ENCODE results near the gene TP53BP2.

The TP53BP2 gene

DNA sequence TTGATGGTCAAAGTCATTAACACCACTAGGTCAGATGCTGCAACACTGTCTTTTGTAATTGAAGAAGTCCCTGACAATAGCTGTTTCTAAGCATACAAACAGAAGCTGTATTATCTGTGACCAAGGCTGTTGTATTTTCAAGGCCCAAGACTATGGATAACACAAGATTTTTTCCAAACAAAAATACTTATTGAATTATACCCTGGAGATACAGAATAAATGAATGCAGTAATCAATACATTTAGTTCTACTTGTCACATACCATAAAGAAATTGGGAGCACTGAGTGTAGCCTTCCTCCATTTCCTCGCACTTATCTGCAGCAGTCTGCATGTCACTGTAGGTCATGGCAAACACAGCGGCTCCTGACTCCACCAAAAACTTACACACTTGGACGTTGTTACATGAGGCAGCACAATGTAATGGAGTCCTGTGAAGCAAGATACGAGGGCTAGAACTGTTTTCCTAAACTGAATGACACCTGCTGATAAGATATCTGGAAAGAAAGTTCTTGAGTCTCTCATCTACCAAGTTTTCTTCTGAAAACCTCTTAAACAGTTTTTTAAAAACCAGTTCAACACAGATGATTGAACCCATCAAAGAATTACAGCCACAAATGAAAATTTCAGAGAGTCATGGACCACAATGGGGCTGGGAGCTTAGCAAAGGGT lies 56.9 kb downstream of the TP53BP2 start:
- no peak for DNase-seq

DNA sequence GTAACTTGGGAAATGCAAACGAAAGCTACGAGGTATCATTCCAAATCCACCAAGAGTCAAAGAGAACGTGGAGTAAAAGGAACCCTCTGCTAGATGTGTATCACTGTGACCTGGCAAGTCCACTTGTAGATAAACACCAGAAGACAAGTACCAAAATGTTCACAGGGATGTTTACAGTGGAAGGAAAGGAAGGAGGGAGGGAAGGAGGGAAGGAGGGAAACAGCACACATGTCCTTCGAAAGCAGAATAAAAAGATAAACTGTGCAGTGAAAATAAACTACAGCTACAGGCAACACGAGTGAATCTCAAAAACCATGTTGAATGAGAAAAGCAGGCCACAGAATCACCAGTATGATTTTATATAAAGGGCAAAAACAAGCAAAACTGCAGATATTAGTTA lies 59.9 kb downstream of the TP53BP2 start:
- no peak for DNase-seq

DNA sequence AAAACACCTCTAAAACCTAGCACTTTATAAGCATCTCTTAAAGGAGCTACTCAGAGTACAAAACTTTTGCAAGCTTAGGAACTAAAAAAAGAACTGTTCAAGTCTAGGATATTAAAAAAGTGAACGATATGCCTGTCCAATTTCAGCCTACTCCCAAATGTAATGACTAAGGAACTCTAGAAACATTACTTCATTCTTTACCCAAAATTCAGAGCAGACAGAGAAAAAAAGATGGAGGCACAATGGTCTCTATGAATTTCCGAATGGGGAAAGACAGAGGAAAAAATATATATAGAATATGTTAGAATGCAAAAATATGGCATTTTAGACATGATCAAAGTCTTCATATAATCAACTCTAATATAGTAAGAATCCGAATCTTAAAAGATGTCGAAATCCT lies 61.2 kb downstream of the TP53BP2 start:
- DNase-seq = no peak

DNA sequence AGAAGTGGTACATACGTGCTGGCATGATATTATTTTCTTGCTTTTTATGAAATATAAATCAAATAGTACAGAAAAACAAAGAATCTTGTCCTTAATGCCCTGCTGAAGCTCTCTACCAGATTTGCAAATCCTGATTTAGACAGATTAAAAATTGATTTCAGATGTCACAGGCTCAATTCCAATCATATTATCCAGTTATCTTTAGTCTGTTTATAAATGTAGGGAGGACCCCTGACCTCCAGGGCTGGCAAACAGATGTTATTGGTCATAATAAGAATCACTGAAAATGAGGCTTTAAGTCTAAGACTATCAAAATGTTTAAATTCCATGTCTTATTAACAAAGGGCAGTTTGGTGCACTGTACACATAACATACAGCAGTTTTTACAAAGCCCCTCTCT lies 62.1 kb downstream of the TP53BP2 start:
- DNase-seq = no peak

DNA sequence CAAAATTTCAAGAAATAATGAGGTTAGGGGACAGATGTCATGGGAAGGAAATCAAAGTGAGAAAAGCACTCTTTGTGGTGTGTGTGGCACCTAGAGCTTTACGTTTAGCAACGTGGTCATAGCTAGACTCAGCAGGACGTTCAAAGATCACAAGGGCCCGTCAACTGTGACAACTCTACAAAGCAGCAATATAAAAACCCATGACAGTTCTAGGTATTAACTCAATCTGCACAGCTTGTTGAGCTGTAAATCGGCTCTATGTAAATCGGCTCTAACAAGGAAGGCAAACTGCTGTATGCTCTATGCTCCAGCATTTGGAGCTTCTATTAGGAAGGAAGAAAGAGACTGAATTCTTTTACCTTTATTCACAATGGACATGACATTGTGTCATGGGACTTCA lies 64.8 kb downstream of the TP53BP2 start:
- DNase-seq = no peak

DNA sequence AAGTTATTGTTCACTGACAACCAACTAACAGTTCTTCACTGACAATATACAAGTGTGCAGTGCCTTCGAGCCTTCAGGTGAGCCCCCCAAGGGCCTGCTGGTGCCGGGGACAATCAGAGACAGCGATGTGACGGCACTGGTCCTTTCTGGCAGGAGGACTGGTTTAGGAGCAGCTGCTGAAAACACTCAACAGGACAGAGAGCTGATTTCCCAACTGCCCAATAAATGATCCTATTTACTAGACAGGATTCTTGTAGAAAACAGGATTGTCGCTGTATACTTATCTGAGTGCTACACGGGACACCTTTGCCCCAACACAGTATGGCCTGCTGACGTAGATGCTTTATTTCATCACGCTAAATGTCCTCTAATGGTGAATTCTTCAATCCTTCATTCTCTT lies 65.4 kb downstream of the TP53BP2 start:
- no peak for DNase-seq

DNA sequence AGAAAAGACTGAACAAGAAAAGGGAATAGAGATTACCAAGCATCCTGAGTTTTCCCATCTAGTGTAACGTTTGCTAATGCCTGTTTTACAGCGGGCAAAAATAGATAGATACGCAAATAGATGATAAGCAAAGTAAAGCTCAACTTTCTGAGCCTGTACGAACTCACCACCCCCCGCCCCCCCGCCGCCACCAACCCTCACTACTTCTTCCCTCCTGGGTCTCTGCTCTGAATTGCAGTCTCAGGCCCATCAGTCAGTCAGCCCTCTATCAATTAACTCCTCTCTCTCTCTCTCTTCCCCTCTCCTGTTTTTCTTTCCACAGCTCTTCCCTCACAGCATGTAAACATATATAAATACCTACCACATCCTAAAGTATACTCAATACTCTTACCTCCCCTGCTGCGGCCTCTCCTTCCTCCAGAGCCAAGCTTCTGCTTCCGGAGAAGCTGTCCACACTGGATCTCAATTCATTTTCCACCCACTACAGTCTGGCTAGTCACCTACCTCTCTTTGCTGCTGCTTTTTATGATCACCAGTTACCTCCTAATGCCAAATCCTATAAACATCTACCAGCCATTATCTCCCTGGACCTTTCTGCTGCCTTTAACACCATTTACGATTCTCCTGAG lies 68.8 kb downstream of the TP53BP2 start:
- DNase-seq = no peak

DNA sequence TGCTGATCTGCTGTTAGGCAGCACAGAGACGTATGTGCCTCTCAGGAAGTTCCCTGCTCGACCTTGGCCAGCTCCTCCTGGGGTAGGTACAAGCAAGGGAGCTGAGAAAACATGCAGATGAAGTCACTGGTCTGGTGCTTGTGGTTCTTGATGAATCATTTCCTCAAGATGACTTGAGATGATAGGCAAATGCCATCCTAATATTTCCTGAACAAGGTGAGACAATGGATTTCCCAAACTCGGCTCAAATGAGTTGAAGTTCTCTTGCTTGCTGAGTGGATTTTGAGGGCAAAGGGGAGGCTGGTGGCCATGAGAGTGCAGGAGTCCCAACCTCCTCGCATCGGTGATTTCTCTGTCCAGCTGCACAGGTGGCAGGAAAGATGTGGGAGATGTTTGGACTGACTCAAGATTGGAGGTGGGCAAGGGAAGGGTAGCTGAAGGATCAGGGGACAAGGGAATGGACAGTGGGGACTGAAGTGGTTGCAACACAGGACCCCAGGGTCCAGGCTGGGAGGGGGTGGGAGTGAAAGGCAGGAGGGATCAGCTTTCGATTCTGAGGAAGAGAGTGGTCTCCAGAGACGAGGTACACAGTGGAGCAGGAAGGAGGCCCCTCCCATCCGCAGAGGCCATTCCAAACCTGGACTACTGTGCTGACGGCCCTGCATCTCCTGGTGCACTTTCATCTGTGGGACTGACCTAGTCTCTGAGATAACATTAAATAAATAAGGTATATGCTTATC lies 69.5 kb downstream of the TP53BP2 start:
- no peak for DNase-seq

DNA sequence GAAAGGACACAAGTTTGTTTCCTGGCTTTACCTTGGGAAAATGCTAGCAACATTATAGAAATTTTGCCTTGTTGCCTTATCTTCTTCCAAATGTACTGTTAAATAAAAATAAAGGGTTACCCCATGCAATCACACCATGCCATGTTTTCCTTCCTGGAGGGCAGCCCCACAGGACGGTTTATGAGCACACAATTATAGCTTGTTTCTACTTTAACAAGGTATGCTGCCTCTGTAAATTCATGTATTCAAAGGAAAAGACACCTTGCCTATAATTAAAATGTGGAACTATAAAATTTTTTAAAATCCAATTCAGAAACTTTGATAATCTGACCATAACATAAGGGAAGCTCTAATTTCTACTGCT lies 70.1 kb downstream of the TP53BP2 start:
- DNase-seq = no peak

DNA sequence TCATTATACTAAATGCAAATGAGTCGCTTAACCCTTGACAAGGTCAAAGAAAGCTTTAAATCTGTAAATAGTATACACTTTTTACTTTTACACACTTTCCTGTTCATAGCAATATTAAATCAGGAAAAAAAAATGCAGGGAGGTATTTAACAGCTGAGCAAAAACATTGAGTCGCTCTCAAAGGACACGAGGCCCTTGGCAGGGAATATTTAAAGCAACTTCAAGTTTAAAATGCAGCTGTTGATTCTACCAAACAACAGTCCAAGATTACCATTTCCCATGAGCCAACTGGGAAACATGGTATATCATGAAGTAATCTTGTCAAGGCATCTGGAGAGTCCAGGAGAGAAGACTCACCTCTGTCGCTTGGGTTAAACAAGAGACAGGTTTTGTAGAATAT lies 70.7 kb downstream of the TP53BP2 start:
- no peak for DNase-seq

DNA sequence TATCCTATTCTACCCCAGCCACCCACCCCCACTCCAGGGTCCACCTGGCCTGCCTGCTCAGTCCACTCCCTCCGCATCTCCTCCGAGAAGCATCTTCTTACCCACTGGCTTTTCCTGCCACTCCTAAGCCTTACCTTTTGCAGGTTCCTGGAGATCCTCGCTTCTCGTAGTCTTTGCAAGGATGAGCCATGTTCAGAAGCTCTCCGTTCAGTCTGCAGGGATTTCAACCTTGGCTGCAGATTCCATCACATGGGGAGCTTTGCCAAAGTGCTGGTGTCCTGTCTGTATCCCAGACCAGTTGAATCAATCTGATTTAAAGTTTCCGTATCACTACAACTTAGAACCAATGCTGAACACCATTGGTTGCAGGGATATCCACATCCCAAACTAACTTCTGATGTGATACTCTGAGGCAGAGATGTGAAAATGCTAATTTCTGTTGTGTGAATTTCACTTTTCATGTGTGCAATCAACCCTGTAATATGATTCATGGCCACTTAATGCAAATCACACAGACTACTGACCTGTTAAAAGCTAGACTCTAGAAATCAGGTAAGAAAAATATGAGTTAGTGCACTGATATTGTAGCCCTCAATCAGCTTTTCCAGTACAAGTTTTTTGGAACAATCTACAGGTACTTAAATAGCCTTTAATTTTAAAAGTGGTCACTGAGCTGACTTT lies 71.5 kb downstream of the TP53BP2 start:
- no peak for DNase-seq

DNA sequence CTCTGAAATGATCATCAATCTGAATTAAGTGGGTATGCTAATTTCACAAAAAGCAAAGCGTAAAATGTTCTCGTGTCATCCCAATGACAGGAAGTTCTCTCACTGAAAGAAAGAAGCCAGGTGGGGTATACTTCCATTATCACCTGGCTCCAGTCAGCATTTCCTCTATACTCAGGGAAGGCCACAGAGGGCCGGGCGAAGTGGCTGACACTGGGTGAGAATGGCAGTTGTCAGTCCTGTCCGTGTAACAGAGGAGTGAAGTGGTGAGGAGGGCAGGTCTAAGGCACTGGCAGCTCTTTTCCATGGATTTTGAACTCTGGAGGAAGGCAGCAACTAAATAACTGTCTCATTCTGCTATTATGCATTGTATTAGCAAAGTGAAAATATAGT lies 73.0 kb downstream of the TP53BP2 start:
- DNase-seq = no peak

DNA sequence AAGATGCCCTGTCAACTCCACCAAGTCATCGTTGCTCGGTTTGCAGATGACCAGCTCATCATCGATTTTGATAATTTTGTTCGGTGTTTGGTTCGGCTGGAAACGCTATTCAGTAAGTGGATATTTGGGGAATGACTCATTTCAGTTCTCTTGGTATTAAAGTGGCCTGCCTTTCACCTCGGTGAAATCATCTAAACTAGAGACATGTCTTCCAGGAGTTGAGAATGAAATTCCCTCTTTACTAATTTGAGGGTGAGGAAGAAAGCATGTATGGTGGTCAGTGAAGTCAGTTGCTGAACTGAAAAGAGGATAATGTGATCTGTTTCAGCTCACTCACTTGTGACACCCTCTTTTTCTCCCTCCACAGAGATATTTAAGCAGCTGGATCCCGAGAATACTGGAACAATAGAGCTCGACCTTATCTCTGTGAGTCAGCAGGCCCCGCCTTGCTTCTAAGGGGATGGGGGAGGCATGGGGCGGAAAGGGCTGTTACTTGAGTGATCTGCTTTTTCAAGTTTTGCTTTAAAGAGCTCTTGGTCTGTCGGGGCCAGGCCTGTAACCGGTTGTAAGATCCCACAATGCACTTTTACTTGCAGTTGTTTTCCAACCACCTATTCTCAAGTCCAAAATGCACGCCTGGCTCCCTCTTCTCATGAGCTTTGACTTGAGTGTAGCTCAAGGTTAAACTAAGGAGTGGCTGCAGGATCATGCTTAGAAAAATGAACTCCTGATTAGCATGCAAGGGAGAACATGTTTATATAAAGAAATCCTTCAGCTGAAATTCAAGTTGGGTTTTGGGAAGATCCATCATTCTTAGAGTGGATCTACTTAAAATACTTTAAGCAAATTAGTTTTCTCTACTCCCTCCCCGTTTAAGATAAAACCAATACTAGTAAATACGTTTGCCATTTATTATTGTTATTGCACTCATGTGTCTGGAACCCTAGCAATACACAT lies 73.7 kb downstream of the TP53BP2 start:
- no peak for DNase-seq

DNA sequence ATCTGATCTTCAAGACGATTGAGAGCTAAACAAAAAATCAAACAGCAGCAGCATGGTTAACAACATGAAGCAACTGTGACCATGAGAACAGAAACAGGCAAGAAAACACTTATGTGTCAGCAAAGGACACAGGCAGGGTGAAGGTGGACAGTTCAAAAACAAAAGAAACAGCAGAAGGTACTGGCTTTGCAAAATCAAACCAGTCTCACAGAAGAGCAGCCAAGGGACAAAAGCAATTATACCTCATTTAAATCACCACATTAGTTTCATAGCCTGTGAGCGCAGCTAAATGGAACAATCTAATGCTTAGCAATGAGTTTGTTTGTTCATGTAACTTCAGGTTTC lies 74.3 kb downstream of the TP53BP2 start:
- no peak for DNase-seq

DNA sequence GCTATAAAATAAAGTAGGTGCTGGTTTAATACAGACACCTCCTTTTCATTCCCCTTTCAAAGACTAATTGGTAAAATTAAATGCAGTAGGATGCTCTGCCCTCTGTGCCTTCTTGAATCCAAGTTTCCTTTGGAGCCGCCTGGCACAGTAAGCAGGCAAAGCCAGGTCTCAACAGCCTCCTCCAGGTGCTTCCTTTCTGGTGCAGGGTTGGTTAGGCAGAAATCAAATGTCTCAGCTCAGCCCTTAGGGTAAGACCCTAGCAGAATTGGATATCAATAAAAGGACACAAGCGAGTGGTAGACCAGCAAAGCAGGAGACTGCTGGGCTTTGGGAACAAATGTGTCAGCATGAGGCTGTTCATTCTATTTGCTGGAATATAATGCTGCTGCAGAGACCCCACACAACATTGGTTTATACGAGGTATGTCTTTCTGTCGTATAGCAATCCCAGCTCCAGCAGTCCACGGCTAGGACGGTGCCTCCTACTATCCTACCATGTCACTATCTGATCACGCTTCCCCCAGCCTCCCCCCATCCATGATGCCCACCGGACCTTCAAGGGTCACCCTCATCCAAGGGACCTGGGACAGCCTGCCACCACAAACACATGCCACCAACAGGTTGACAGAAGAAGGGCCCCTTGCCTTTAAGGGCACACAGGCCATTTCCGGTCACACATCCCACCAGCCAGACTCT lies 75.0 kb downstream of the TP53BP2 start:
- no peak for DNase-seq

DNA sequence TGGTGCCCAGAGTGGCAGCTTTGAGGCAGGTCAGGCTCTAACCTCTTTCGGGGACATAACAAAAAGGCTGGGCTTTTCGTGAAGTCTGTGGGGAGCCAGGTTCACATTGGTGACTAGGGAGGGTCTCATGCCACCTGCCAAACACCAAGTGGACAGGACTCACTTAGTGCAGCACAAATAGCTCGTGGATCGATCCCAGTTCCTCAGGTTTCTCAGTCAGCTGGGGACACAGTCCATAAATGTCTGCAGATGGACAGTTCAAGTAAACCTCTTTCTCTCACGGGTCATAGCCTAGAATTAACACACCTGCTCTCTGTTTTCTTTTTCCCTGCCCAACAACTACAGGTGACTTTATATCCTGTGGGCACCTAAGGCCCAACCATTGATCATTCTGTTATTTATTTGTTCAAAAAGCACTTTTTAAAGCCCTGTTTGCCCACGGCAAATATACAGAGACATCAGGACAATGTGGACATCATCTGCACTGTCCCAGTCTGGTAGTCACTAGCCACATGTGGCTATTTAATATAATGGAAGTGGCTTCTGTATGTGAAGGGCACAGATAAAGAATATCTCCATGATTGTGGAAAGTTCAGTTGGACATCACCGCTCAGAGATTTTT lies 79.9 kb downstream of the TP53BP2 start:
- DNase-seq = no peak

DNA sequence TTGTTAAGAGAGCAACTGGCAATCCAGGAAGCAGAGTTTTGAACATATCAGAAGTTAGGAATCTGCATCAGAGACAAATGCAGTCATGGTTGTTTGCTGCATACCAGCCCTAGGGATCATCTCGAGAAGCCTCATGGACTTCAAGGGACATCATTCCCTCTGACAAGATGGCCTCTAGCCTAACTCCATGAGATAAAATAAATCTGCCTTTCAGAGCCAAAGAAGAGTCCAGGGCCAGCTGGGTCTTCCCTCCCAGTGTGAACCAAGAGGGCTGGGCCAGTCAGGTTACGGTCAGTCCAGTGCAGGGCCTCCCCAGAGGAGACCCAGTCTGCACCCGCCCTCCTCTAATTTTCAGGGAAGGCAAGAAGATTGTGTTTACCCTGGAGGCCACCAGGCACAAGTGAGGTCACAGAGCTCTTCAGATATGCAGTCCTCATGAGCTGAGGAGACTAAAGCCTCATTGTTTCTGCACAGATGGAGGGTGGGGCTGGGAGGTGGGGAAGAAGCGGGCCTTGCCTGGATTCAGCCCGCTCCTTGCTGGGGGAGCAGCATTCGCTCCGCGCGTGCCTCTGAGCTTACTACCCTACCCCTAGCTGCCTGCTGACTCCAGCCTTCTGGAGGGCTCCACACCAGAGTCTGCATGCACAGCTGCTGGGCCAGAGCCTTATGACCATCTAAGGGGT lies 80.6 kb downstream of the TP53BP2 start:
- DNase-seq = peak; percentile 52

DNA sequence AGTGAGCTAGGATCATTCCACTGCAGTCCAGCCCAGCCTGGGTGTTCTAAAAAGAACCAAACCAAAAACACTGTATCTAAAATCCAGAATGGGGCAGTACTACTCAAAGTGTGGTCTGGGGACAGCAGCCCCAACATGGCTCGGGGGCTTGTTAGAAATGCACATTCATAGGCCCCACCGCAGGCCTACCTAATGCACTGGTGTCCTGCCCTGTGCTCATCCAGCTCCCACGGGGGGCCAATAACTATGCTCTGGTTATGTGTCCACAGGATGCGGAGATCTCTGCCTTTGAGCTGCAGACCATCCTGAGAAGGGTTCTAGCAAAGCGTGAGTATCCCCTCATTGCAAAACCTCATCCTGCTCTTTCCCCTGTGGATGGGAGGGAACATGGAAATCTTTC lies 81.9 kb downstream of the TP53BP2 start:
- DNase-seq = no peak

DNA sequence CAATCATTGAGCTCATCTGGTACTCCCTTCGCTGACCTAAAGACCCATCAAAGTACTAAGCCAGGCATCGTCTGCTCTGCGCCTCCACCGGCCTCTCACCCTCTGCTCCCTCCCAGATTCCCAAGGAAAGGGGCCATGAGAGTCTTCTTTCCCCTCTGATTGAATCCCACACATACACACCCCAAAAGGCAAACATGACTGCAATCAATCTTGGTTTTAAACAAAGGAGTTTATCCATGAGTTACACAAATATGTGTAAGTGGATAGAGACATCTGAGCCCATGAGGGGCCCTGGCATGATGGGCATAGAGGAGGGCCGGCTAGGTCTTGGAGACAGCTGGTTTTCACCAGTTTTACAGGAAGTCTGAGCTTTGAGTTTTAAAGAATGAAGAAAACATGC lies 82.5 kb downstream of the TP53BP2 start:
- no peak for DNase-seq

DNA sequence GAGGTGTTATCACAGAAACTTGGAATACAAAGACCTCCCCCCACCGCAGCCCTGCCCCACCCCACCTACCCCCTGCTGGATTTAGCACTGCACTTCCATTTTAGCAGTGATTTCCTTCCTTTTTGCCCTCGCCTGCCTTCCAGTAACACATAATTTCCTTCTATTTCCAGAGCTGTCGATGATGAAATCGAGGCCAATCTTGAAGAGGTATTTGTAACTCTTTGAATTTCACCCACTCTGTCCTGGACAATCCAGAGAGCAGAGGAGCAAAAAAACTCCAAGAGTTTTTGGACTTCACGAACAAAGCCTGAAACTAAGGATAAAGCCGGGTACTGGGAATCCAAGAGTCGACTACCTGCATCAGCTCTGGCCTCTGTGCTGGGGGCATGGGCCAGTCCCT lies 84.3 kb downstream of the TP53BP2 start:
- no peak for DNase-seq

DNA sequence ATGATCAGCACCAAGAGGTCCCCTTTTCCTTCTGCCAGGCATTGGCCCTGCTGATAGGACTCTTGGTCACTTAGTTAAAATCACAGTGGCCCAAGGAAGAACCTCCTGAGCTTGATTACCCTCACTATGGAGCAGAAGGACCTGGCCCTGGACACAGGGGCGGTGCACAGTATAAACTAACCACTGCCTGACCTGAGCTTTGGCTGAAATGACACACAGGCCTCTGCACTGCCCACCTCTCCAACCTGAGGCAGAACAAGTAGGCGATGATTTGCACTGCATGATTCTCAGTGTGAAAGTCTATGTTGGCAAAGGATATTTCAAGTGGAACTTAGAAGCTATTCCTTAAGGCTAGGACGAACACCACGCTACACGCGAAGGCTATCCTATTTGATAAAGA lies 84.9 kb downstream of the TP53BP2 start:
- no peak for DNase-seq

All from NCI-H510A (cell line).